ENCODE measurements around the gene PRKAG2. TPM values are rescaled to one million over a fixed set of nuclear protein-coding genes. Genes with fewer than 3 reads are reported as not detected.

PRKAG2 gene
- total and polyA plus RNA-seq, 2 experiments from 2014 or later, result 9.1 to 14.9 TPM

GRCh38 chr7:151905766-151906165 lies 28.9 kb upstream of the PRKAG2 start (continued):
- TF ChIP-seq, protein P1, sequence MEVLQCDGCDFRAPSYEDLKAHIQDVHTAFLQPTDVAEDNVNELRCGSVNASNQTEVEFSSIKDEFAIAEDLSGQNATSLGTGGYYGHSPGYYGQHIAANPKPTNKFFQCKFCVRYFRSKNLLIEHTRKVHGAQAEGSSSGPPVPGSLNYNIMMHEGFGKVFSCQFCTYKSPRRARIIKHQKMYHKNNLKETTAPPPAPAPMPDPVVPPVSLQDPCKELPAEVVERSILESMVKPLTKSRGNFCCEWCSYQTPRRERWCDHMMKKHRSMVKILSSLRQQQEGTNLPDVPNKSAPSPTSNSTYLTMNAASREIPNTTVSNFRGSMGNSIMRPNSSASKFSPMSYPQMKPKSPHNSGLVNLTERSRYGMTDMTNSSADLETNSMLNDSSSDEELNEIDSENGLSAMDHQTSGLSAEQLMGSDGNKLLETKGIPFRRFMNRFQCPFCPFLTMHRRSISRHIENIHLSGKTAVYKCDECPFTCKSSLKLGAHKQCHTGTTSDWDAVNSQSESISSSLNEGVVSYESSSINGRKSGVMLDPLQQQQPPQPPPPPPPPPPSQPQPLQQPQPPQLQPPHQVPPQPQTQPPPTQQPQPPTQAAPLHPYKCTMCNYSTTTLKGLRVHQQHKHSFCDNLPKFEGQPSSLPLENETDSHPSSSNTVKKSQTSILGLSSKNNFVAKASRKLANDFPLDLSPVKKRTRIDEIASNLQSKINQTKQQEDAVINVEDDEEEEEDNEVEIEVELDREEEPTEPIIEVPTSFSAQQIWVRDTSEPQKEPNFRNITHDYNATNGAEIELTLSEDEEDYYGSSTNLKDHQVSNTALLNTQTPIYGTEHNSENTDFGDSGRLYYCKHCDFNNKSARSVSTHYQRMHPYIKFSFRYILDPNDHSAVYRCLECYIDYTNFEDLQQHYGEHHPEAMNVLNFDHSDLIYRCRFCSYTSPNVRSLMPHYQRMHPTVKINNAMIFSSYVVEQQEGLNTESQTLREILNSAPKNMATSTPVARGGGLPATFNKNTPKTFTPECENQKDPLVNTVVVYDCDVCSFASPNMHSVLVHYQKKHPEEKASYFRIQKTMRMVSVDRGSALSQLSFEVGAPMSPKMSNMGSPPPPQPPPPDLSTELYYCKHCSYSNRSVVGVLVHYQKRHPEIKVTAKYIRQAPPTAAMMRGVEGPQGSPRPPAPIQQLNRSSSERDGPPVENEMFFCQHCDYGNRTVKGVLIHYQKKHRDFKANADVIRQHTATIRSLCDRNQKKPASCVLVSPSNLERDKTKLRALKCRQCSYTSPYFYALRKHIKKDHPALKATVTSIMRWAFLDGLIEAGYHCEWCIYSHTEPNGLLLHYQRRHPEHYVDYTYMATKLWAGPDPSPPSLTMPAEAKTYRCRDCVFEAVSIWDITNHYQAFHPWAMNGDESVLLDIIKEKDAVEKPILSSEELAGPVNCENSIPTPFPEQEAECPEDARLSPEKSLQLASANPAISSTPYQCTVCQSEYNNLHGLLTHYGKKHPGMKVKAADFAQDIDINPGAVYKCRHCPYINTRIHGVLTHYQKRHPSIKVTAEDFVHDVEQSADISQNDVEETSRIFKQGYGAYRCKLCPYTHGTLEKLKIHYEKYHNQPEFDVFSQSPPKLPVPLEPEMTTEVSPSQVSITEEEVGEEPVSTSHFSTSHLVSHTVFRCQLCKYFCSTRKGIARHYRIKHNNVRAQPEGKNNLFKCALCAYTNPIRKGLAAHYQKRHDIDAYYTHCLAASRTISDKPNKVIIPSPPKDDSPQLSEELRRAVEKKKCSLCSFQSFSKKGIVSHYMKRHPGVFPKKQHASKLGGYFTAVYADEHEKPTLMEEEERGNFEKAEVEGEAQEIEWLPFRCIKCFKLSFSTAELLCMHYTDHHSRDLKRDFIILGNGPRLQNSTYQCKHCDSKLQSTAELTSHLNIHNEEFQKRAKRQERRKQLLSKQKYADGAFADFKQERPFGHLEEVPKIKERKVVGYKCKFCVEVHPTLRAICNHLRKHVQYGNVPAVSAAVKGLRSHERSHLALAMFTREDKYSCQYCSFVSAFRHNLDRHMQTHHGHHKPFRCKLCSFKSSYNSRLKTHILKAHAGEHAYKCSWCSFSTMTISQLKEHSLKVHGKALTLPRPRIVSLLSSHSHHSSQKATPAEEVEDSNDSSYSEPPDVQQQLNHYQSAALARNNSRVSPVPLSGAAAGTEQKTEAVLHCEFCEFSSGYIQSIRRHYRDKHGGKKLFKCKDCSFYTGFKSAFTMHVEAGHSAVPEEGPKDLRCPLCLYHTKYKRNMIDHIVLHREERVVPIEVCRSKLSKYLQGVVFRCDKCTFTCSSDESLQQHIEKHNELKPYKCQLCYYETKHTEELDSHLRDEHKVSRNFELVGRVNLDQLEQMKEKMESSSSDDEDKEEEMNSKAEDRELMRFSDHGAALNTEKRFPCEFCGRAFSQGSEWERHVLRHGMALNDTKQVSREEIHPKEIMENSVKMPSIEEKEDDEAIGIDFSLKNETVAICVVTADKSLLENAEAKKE (CRISPR knock-in tag; IDR thresholded peaks at IDR 0.05), result no peak
- TF ChIP-seq, protein P2, sequence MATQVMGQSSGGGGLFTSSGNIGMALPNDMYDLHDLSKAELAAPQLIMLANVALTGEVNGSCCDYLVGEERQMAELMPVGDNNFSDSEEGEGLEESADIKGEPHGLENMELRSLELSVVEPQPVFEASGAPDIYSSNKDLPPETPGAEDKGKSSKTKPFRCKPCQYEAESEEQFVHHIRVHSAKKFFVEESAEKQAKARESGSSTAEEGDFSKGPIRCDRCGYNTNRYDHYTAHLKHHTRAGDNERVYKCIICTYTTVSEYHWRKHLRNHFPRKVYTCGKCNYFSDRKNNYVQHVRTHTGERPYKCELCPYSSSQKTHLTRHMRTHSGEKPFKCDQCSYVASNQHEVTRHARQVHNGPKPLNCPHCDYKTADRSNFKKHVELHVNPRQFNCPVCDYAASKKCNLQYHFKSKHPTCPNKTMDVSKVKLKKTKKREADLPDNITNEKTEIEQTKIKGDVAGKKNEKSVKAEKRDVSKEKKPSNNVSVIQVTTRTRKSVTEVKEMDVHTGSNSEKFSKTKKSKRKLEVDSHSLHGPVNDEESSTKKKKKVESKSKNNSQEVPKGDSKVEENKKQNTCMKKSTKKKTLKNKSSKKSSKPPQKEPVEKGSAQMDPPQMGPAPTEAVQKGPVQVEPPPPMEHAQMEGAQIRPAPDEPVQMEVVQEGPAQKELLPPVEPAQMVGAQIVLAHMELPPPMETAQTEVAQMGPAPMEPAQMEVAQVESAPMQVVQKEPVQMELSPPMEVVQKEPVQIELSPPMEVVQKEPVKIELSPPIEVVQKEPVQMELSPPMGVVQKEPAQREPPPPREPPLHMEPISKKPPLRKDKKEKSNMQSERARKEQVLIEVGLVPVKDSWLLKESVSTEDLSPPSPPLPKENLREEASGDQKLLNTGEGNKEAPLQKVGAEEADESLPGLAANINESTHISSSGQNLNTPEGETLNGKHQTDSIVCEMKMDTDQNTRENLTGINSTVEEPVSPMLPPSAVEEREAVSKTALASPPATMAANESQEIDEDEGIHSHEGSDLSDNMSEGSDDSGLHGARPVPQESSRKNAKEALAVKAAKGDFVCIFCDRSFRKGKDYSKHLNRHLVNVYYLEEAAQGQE (IDR thresholded peaks at IDR 0.05; ENCODE audit: unreplicated experiment), result no peak
- TF ChIP-seq CREB1 (CRISPR knock-in tag; IDR thresholded peaks at IDR 0.05; ENCODE audit: low read depth) (no peak), ZNF331 (CRISPR knock-in tag; IDR thresholded peaks at IDR 0.05; ENCODE audit: low read depth) (no peak), STAT1 (IDR thresholded peaks at IDR 0.05; ENCODE audit: unreplicated experiment) (no peak), EZH2phosphoT487 (IDR thresholded peaks at IDR 0.05; ENCODE audit: unreplicated experiment) (no peak), JUNB (IDR thresholded peaks at IDR 0.05; ENCODE audit: unreplicated experiment) (no peak), NANOG (IDR thresholded peaks at IDR 0.05; ENCODE audit: borderline replicate concordance) (no peak), ZNF114 (CRISPR knock-in tag; IDR thresholded peaks at IDR 0.05) (no peak), POLR2AphosphoS5 (IDR thresholded peaks at IDR 0.05; ENCODE audit: low read depth) (no peak)
